ENCODE results near the gene SULF2. TPM values are rescaled to one million over a fixed set of nuclear protein-coding genes. Genes with fewer than 3 reads are reported as not detected.
A peak's percentile ranks its signal among the peaks of the same experiment; 100 is the strongest.

Gene SULF2
- total RNA-seq, 2 donors from 2014 or later: 2.1 TPM; not detected in 1

GRCh38 chr20:47773371-47773786 is 11.9 kb downstream of the SULF2 start:
- H3K27ac Mint-ChIP-seq: no peak overlapping the region
- H3K9me3 Mint-ChIP-seq: no peaks in the 10 kb centered on the region
- no peaks in the 10 kb centered on the region for H3K4me1 Mint-ChIP-seq (ENCODE audit: low read depth in 2 of 2)
- H3K4me3 Mint-ChIP-seq: no peak overlapping the region
- H3K27me3 Mint-ChIP-seq: peaks cover 2 to 7% of the 10 kb centered on the region in 2 donors
- DNase-seq (ENCODE audit: low spot score): no peak
- H3K36me3 Mint-ChIP-seq: no peaks in the 10 kb centered on the region
- ATAC-seq: no peak

GRCh38 chr20:47770935-47771334 is 14.3 kb downstream of the SULF2 start:
- H3K27ac Mint-ChIP-seq: no peak overlapping the region
- H3K27me3 Mint-ChIP-seq: no peaks in the 10 kb centered on the region
- no peaks in the 10 kb centered on the region for H3K36me3 Mint-ChIP-seq
- DNase-seq (ENCODE audit: low spot score) (no peak), ATAC-seq (peak; percentile 13 to 20)
- H3K9me3 Mint-ChIP-seq: no peaks in the 10 kb centered on the region
- no peak overlapping the region for H3K4me3 Mint-ChIP-seq
- no peaks in the 10 kb centered on the region for H3K4me1 Mint-ChIP-seq (ENCODE audit: low read depth in 2 of 2)

GRCh38 chr20:47768016-47768824 is 17.1 kb downstream of the SULF2 start:
- H3K4me3 Mint-ChIP-seq: no peak overlapping the region
- no peak overlapping the region for H3K27ac Mint-ChIP-seq
- no peaks in the 10 kb centered on the region for H3K9me3 Mint-ChIP-seq
- H3K36me3 Mint-ChIP-seq: no peaks in the 10 kb centered on the region
- no peak for DNase-seq (ENCODE audit: low spot score)
- ATAC-seq: no peak
- H3K27me3 Mint-ChIP-seq: peaks cover 6 to 8% of the 10 kb centered on the region in 2 donors
- H3K4me1 Mint-ChIP-seq (ENCODE audit: low read depth in 2 of 2): no peaks in the 10 kb centered on the region

GRCh38 chr20:47765691-47766594 is 19.3 kb downstream of the SULF2 start:
- Mint-ChIP-seq H3K9me3 (no peaks in the 10 kb centered on the region), H3K27ac (no peak overlapping the region), H3K36me3 (no peaks in the 10 kb centered on the region), H3K27me3 (peaks cover 14% of the 10 kb centered on the region in 2 donors), H3K4me1 (ENCODE audit: low read depth in 2 of 2) (no peaks in the 10 kb centered on the region), H3K4me3 (no peak overlapping the region)
- ATAC-seq (no peak), DNase-seq (ENCODE audit: low spot score) (no peak)

GRCh38 chr20:47765271-47765670 is 20.0 kb downstream of the SULF2 start:
- no peak overlapping the region for H3K4me3 Mint-ChIP-seq
- no peaks in the 10 kb centered on the region for H3K4me1 Mint-ChIP-seq (ENCODE audit: low read depth in 2 of 2)
- DNase-seq (ENCODE audit: low spot score): no peak
- H3K27me3 Mint-ChIP-seq: peaks cover 14 to 20% of the 10 kb centered on the region in 2 donors
- no peak for ATAC-seq
- H3K27ac Mint-ChIP-seq: no peak overlapping the region
- H3K9me3 Mint-ChIP-seq: no peaks in the 10 kb centered on the region
- no peaks in the 10 kb centered on the region for H3K36me3 Mint-ChIP-seq

GRCh38 chr20:47764154-47764733 is 21.0 kb downstream of the SULF2 start:
- Mint-ChIP-seq H3K36me3 (no peaks in the 10 kb centered on the region), H3K4me3 (no peak overlapping the region), H3K4me1 (ENCODE audit: low read depth in 2 of 2) (no peaks in the 10 kb centered on the region), H3K27ac (no peak overlapping the region), H3K27me3 (peaks cover 14 to 22% of the 10 kb centered on the region in 2 donors), H3K9me3 (no peaks in the 10 kb centered on the region)
- DNase-seq (ENCODE audit: low spot score): no peak
- no peak for ATAC-seq

GRCh38 chr20:47762699-47763268 is 22.5 kb downstream of the SULF2 start:
- Mint-ChIP-seq H3K27me3 (peaks cover 14 to 22% of the 10 kb centered on the region in 2 donors), H3K27ac (no peak overlapping the region), H3K4me3 (no peak overlapping the region), H3K36me3 (no peaks in the 10 kb centered on the region), H3K9me3 (no peaks in the 10 kb centered on the region), H3K4me1 (ENCODE audit: low read depth in 2 of 2) (no peaks in the 10 kb centered on the region)
- DNase-seq (ENCODE audit: low spot score): no peak
- ATAC-seq: no peak

- Mint-ChIP-seq H3K4me1 (ENCODE audit: low read depth in 2 of 2) (no peaks in the 10 kb centered on the region), H3K9me3 (no peaks in the 10 kb centered on the region), H3K36me3 (no peaks in the 10 kb centered on the region), H3K27me3 (peaks cover 14 to 24% of the 10 kb centered on the region in 2 donors), H3K27ac (no peak overlapping the region), H3K4me3 (no peak overlapping the region)
- ATAC-seq (no peak), DNase-seq (ENCODE audit: low spot score) (no peak)
Measured at GRCh38 chr20:47761482-47762047, 23.7 kb downstream of the SULF2 start.

GRCh38 chr20:47760686-47761481 is 24.4 kb downstream of the SULF2 start:
- no peak overlapping the region for H3K4me3 Mint-ChIP-seq
- ATAC-seq (no peak), DNase-seq (ENCODE audit: low spot score) (no peak)
- H3K27ac Mint-ChIP-seq: no peak overlapping the region
- H3K4me1 Mint-ChIP-seq (ENCODE audit: low read depth in 2 of 2): no peaks in the 10 kb centered on the region
- H3K9me3 Mint-ChIP-seq: no peaks in the 10 kb centered on the region
- H3K27me3 Mint-ChIP-seq: peaks cover 17 to 25% of the 10 kb centered on the region in 2 donors
- H3K36me3 Mint-ChIP-seq: no peaks in the 10 kb centered on the region

- Mint-ChIP-seq H3K9me3 (no peaks in the 10 kb centered on the region), H3K27me3 (peaks cover 12 to 21% of the 10 kb centered on the region in 2 donors), H3K36me3 (no peaks in the 10 kb centered on the region), H3K4me1 (ENCODE audit: low read depth in 2 of 2) (no peaks in the 10 kb centered on the region), H3K4me3 (no peak overlapping the region), H3K27ac (no peak overlapping the region)
- no peak for DNase-seq (ENCODE audit: low spot score)
- peak in 1 of 2 donors; percentile 18 for ATAC-seq
Measured at GRCh38 chr20:47758517-47759450, 26.5 kb downstream of the SULF2 start.

GRCh38 chr20:47757145-47758035 is 27.9 kb downstream of the SULF2 start:
- no peak for ATAC-seq
- peaks cover 10 to 18% of the 10 kb centered on the region in 2 donors for H3K27me3 Mint-ChIP-seq
- no peaks in the 10 kb centered on the region for H3K4me1 Mint-ChIP-seq (ENCODE audit: low read depth in 2 of 2)
- no peak for DNase-seq (ENCODE audit: low spot score)
- no peaks in the 10 kb centered on the region for H3K36me3 Mint-ChIP-seq
- H3K4me3 Mint-ChIP-seq: no peak overlapping the region
- H3K27ac Mint-ChIP-seq: no peak overlapping the region
- H3K9me3 Mint-ChIP-seq: no peaks in the 10 kb centered on the region
